Measurements from ENCODE around the gene CALN1. TPM values are rescaled to one million over a fixed set of nuclear protein-coding genes. Genes with fewer than 3 reads are reported as not detected.

The CALN1 gene
- total and polyA plus RNA-seq, 9 of the 15 experiments (the other 6 are each of a cell fraction or from before 2014, with no cell fraction given), result 1.4 to 7.5 (median 3.3) TPM

- TF ChIP-seq ZNF57 (CRISPR knock-in tag; IDR thresholded peaks at IDR 0.05) (no peak), YBX1 (IDR thresholded peaks at IDR 0.05) (no peak)
These were observed 113.2 kb downstream of the CALN1 start (continued) for GRCh38 chr7:72298912-72299311.

DNA sequence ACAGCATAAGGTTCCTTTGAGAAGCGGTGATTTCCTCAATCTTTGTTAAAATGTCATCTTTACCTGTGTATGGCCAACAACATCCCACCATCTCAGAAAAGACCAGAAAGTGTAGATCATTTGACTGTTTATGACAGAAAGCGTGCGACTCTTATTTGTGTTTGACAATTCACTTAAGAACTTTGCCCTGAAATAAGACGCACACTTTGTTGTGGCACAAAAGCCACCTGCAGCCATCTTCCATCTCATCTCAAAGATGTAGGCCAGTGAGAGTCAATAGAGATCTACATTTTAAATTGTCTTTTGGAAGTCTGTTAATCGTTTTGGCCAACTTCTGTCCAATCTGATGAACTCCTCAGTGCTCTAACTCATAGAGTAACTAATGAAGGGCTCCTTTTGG lies 114.0 kb downstream of the CALN1 start:
- no peaks in the 10 kb centered on the region; a peak in 1 of 5 replicates for H3K27me3 ChIP-seq (ENCODE audit: control insufficient read depth in 2 of 2, insufficient read depth in 2 of 2, low read length in 2 of 2)
- intact Hi-C loops (cut with micrococcal nuclease), result no loop called here
- no peak overlapping the region for H3K9ac ChIP-seq (ENCODE audit: insufficient read depth in 1 of 2, low read depth in 2 of 2, low read length in 2 of 2)
- H3K36me3 ChIP-seq (ENCODE audit: control insufficient read depth, insufficient read depth, low read length), result no peaks in the 10 kb centered on the region
- ATAC-seq (no peak), DNase-seq (ENCODE audit: extremely low read depth in 1 of 4, low spot score in 3 of 4) (no peak), FAIRE-seq (no peak)
- in situ Hi-C loops (cut with MboI), result no loop called here
- no peak overlapping the region for H2AFZ ChIP-seq (ENCODE audit: low read depth, low read length)
- no peaks in the 10 kb centered on the region for H3K9me1 ChIP-seq (ENCODE audit: control insufficient read depth, insufficient read depth, low read length)
- WGBS (ENCODE audit: insufficient coverage, low coverage, missing lambda C conversion rate), result 5% methylated on average over 5 of the region's 5 CpGs
- no peak overlapping the region for H3K4me3 ChIP-seq
- POLR2A ChIA-PET, result no interaction called here
- no TSS peak for BruUV-seq (replicated peaks)
- H3K4me2 ChIP-seq (ENCODE audit: insufficient read depth, low read length), result no peak overlapping the region
- CTCF ChIA-PET (ENCODE audit: low intra/inter-chr PET ratio), result no interaction called here
- no peaks in the 10 kb centered on the region for H3K4me1 ChIP-seq (replicated peaks in 1 of 2; ENCODE audit: control insufficient read depth in 2 of 2, insufficient read depth in 2 of 2, low read length in 2 of 2)
- no peaks in the 10 kb centered on the region for H3K79me2 ChIP-seq (ENCODE audit: control insufficient read depth, insufficient read depth, low read length)
- TF ChIP-seq NR2C2 (CRISPR knock-in tag; IDR thresholded peaks at IDR 0.05) (no peak), NR2C2 (tag; IDR thresholded peaks at IDR 0.05) (no peak), ZSCAN29 (IDR thresholded peaks at IDR 0.05) (no peak), GATA2 (CRISPR knock-in tag; IDR thresholded peaks at IDR 0.05) (no peak), IRF2 (CRISPR knock-in tag; IDR thresholded peaks at IDR 0.05) (no peak), RCOR1 (IDR thresholded peaks at IDR 0.05; ENCODE audit: borderline replicate concordance in 1 of 2, low read depth in 2 of 2, low read length in 2 of 2) (no peak), CHD2 (IDR thresholded peaks at IDR 0.05; ENCODE audit: low read depth, low read length) (no peak), TARDBP (IDR thresholded peaks at IDR 0.05) (no peak), HNRNPLL (IDR thresholded peaks at IDR 0.05; ENCODE audit: low read depth, low read length, poor library complexity, severe bottlenecking) (no peak), SREBF1 (IDR thresholded peaks at IDR 0.05; ENCODE audit: borderline replicate concordance, low read depth, low read length) (no peak), KDM5B (IDR thresholded peaks at IDR 0.05; ENCODE audit: insufficient replicate concordance, low read depth, low read length) (no peak), SMAD4 (CRISPR knock-in tag; conservative IDR thresholded peaks at IDR 0.05) (no peak), SPI1 (IDR thresholded peaks at IDR 0.05; ENCODE audit: borderline replicate concordance, low read depth, low read length) (no peak), HES1 (IDR thresholded peaks at IDR 0.05; ENCODE audit: low read depth) (no peak), NR2C1 (IDR thresholded peaks at IDR 0.05) (no peak), NR2C1 (tag; IDR thresholded peaks at IDR 0.05) (no peak), NFIC (IDR thresholded peaks at IDR 0.05) (no peak), C11orf30 (IDR thresholded peaks at IDR 0.05; ENCODE audit: low read depth) (no peak), KAT8 (IDR thresholded peaks at IDR 0.05; ENCODE audit: low read depth) (no peak)
- TF ChIP-seq, protein P1, sequence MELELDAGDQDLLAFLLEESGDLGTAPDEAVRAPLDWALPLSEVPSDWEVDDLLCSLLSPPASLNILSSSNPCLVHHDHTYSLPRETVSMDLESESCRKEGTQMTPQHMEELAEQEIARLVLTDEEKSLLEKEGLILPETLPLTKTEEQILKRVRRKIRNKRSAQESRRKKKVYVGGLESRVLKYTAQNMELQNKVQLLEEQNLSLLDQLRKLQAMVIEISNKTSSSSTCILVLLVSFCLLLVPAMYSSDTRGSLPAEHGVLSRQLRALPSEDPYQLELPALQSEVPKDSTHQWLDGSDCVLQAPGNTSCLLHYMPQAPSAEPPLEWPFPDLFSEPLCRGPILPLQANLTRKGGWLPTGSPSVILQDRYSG (tag; conservative IDR thresholded peaks at IDR 0.05; ENCODE audit: low read depth), result no peak
- H4K20me1 ChIP-seq (replicated peaks; ENCODE audit: control insufficient read depth, insufficient read depth, low read length), result no peaks in the 10 kb centered on the region
- H3K27ac ChIP-seq (ENCODE audit: extremely low read depth, low read depth, low read length), result no peak overlapping the region
- no peaks in the 10 kb centered on the region for H3K9me3 ChIP-seq (replicated peaks; ENCODE audit: control insufficient read depth, insufficient read depth, low read depth, low read length)
